WERI-Rb-1 (cell line): ENCODE data around the gene MYO6.

Source experiments
- DNase-seq: peaks from one replicate; pipeline ENCODE4 v3.0.0-alpha.2; 2020
- H3K27ac ChIP-seq: fragments of 250-450 bp; sonication (Bioruptor Pico); 2 replicates; pipeline ENCODE4 v1.5.1; 2020; ENCODE audit warnings: mild to moderate bottlenecking, moderate library complexity
- H3K27me3 ChIP-seq: fragments of 250-450 bp; sonication (Bioruptor Pico); 2 replicates; pipeline ENCODE4 v1.5.1; 2021; ENCODE audit warnings: mild to moderate bottlenecking, low read depth, moderate library complexity; ENCODE audit not compliant: insufficient read depth, severe bottlenecking
- H3K36me3 ChIP-seq: fragments of 250-450 bp; sonication (Bioruptor Pico); 2 replicates; pipeline ENCODE4 v1.5.1; 2020; ENCODE audit warnings: mild to moderate bottlenecking, moderate library complexity
- H3K4me3 ChIP-seq: 2 replicates; pipeline ENCODE4 v1.5.1; 2011; ENCODE audit warnings: low read depth, mild to moderate bottlenecking, control low read depth, low read length
- H3K9me3 ChIP-seq: fragments of 250-450 bp; sonication (Bioruptor Pico); 2 replicates; pipeline ENCODE4 v1.5.1; 2021; ENCODE audit warnings: mild to moderate bottlenecking, moderate library complexity; ENCODE audit not compliant: severe bottlenecking
- TF ChIP-seq, protein P1 (sequence below): IDR thresholded peaks from 2 replicates; pipeline ENCODE4 v1.5.1; 2011; ENCODE audit warnings: low read depth, mild to moderate bottlenecking, control low read depth, inconsistent platforms, low read length

The MYO6 gene

DNA sequence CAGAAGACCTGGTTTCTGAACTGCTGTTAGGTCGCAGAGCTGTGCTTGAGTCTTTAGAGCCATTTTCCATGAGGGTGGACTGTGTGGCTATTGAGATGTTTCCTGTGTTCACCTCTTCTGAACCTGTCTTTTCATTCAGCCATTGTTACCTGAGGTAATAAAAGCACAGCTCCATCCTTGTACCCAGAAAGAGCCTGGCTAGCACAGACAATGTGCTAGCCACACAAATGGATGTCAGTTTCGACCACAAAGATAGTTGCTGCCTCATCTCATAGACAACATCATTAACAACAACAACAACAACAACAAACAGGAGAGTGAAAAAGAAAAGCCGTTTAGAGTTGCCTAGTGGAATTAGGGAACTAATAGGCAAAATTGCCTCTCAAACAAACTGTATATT is 114.7 kb downstream of the MYO6 start:
- no peak overlapping the region for H3K4me3 ChIP-seq
- TF ChIP-seq, protein P1, sequence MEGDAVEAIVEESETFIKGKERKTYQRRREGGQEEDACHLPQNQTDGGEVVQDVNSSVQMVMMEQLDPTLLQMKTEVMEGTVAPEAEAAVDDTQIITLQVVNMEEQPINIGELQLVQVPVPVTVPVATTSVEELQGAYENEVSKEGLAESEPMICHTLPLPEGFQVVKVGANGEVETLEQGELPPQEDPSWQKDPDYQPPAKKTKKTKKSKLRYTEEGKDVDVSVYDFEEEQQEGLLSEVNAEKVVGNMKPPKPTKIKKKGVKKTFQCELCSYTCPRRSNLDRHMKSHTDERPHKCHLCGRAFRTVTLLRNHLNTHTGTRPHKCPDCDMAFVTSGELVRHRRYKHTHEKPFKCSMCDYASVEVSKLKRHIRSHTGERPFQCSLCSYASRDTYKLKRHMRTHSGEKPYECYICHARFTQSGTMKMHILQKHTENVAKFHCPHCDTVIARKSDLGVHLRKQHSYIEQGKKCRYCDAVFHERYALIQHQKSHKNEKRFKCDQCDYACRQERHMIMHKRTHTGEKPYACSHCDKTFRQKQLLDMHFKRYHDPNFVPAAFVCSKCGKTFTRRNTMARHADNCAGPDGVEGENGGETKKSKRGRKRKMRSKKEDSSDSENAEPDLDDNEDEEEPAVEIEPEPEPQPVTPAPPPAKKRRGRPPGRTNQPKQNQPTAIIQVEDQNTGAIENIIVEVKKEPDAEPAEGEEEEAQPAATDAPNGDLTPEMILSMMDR = no peak
- DNase-seq = no peak
- H3K27me3 ChIP-seq = no peaks in the 10 kb centered on the region
- no peaks in the 10 kb centered on the region for H3K9me3 ChIP-seq
- H3K36me3 ChIP-seq = peaks cover 3% of the 10 kb centered on the region
- H3K27ac ChIP-seq = no peak overlapping the region

DNA sequence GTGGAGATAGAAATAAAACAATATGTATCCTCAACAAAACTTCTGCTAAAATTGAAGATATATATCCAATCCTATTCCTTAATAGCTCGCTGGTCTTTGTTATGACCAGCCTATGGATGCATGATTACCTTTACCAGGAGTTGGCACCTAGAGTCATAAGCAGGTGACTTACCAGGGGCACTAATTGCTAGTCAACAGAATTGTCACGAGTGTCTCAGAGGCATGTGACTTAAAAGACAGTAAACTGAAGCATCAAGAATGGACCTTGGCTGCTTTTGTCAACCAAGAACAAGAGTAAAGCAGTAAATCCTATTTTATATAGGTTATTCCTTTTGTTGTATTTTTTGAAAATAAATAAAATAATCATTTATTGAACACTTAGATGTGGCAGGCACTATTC is 115.4 kb downstream of the MYO6 start:
- DNase-seq = no peak

DNA sequence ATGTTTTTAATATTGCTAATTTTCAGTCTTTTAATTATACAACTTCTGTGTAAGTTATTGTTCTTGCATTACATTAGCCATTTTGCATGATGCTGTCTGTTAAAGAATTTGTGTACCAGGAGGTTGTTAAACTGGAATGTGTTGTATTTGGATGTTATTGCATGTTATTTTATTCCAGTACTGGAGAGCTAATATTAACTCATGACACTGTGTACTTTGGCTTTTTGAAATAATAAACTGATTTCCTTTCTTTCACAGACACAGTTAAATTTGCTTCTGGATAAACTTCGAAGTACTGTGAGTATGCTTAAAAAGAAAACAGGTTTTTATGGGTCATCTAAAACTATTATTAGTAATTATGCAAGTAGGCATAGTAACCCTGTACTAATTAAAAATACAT is 121.3 kb downstream of the MYO6 start:
- no peaks in the 10 kb centered on the region for H3K27me3 ChIP-seq
- no peak overlapping the region for H3K4me3 ChIP-seq
- no peaks in the 10 kb centered on the region for H3K9me3 ChIP-seq
- no peak overlapping the region for H3K27ac ChIP-seq
- no peak for DNase-seq
- H3K36me3 ChIP-seq = peaks cover 9% of the 10 kb centered on the region; the same call in 1 of the 2 replicates
- TF ChIP-seq, protein P1 = no peak

More for the DNA sequence above, 115.4 kb downstream of the MYO6 start:
- TF ChIP-seq, protein P1 = no peak
- Histone ChIP-seq H3K36me3 (peaks cover 3% of the 10 kb centered on the region), H3K9me3 (no peaks in the 10 kb centered on the region), H3K4me3 (no peak overlapping the region), H3K27me3 (no peaks in the 10 kb centered on the region), H3K27ac (no peak overlapping the region)

DNA sequence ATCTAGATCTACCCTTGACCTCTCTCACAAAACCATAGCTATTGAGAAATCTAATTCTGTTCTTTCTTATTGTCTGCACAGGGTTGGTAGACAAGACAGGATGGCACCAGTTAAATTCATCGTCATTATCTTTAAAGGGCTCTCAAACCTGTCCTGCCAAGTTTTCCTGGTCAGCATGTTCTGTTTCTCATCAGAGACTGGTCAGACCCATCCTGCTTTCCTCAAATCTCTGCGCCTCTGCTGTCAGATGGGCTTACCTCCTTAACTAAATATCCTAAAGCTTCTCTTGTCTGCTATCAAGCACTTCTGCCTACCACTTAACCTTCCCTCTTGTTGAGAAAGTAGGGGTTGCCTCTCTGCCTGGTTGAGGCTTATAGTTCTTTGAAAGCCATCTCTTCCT is 125.2 kb downstream of the MYO6 start:
- Histone ChIP-seq H3K9me3 (no peaks in the 10 kb centered on the region), H3K36me3 (peaks cover 14% of the 10 kb centered on the region; the same call in 1 of the 2 replicates), H3K4me3 (no peak overlapping the region), H3K27ac (no peak overlapping the region), H3K27me3 (no peaks in the 10 kb centered on the region)
- no peak for DNase-seq
- TF ChIP-seq, protein P1 = no peak

DNA sequence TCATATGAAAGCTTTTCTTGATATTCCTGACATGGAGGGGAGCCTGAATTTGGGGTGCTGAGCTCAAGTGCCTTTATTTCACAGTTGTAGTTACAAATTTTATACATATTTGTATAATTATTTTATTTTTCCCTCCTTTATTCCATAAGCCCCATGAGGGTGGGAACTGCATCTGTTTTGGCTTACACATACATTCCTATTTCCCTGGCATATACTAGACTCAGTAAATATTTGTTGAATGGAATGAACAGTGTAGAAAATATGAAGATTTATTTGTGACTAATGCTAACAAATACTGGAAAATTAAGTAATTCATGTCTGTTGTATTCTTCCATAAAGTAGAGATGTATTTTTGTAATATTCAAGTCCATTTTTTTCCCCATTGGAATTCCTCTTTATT is 127.1 kb downstream of the MYO6 start:
- H3K27me3 ChIP-seq = no peaks in the 10 kb centered on the region
- H3K36me3 ChIP-seq = peaks cover 14% of the 10 kb centered on the region; the same call in 1 of the 2 replicates
- TF ChIP-seq, protein P1 = no peak
- H3K27ac ChIP-seq = no peak overlapping the region
- DNase-seq = no peak
- no peaks in the 10 kb centered on the region for H3K9me3 ChIP-seq
- H3K4me3 ChIP-seq = no peak overlapping the region

DNA sequence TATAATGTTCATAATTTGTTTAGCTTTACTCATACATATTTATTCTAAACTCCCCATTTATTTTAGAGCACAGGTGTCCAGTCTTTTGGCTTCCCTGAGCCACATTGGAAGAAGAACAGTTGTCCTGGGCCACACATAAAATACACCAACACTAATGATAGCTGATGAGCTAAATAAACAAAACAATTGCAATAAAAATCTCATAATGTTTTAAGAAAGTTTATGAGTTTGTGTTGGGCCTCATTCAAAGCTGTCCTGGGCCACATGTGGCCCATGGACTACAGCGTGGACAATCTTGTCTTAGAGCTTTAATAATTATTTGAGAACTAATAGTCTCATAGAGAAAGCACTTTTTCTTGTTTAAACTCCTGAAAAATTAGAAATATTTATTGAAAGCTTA is 131.3 kb downstream of the MYO6 start:
- Histone ChIP-seq H3K4me3 (no peak overlapping the region), H3K27ac (no peak overlapping the region), H3K27me3 (no peaks in the 10 kb centered on the region), H3K36me3 (0 out of 2 replicates have a peak, but pooled peaks cover 6% of the 10 kb centered on the region), H3K9me3 (no peaks in the 10 kb centered on the region)
- DNase-seq = no peak
- TF ChIP-seq, protein P1 = no peak
